ENCODE data around the gene SP140L.

DNA sequence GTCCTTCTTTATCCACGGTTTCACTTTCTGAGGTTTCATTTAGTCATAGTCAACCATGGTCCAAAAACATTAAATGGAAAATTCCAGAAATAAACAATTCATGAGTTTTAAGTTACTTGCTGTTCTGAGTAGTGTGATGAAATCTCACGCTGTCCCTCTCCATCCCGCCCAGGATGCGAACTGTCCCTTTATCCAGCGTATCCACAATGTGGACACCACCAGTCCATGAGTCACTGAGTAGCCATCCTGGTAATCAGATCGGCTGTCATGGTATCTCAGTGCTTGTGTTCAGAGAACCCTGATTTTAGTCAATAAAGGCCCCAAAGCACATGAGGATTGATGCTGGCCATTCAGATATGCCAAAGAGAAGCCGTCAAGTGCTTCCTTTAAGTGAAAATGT is 3.7 kb downstream of the SP140L start:
- TF ChIP-seq EZH2 (IDR thresholded peaks at IDR 0.05; ENCODE audit: insufficient read depth, poor library complexity, severe bottlenecking) = no peak
- TF ChIP-seq EZH2phosphoT487 (IDR thresholded peaks at IDR 0.05; ENCODE audit: insufficient read depth, low read depth) = no peak
